Left ventricle myocardium superior (tissue), 1 donor: ENCODE data around the gene VMP1. TPM values are rescaled to one million over a fixed set of nuclear protein-coding genes. Genes with fewer than 3 reads are reported as not detected.
"Not testable (repeated sequence)": the region's sequence is repeated elsewhere in the genome, so short reads cannot be mapped to it uniquely, and the experiment has no call there.

ENCODE experiments used
- ATAC-seq: fragments of 200-7000 bp; cut with Tn5 transposase; one replicate; pipeline ENCODE4 v1.9.1; 2020; ENCODE audit warnings: mild to moderate bottlenecking, moderate library complexity
- DNase-seq: peaks from one replicate; pipeline ENCODE4 v3.0.0-alpha.2; 2020
- intact Hi-C: fragments of 100-400 bp; cut with micrococcal nuclease; formaldehyde crosslinking; loops from one replicate; pipeline ENCODE4 v1.11.0; 2022
- total RNA-seq: library from RNA; stranded (reverse); fragmentation: NEBNext Ultra II Directional; extraction: Animal tissue kit (Norgen Biotek cat#: 25700); gene quantifications from one replicate; pipeline ENCODE4 v1.2.1, GENCODE V29; 2021
- donor health status: DM: no; HTN: yes; CAD: no; lungs with severe emphysema.

Gene VMP1
- total RNA-seq, 1 donor from 2014 or later: 55.9 TPM

- ATAC-seq (no peak), DNase-seq (no peak)
- intact Hi-C loops: no loop called here
Measured at GRCh38 chr17:59848385-59848668, 140.9 kb downstream of the VMP1 start.

- intact Hi-C loops: no loop called here
- peak; percentile 64 for DNase-seq
- ATAC-seq: peak; percentile 32
Measured at GRCh38 chr17:59848778-59849177, 141.3 kb downstream of the VMP1 start.

GRCh38 chr17:59850311-59850710, 142.9 kb downstream of the VMP1 start:
- ATAC-seq, DNase-seq: not testable (repeated sequence)

GRCh38 chr17:59851439-59852375, 144.3 kb downstream of the VMP1 start:
- ATAC-seq (peak; percentile 13), DNase-seq (no peak)
- intact Hi-C loops: no loop called here

More at GRCh38 chr17:59850311-59850710, 142.9 kb downstream of the VMP1 start:
- intact Hi-C loops: not testable (repeated sequence)

GRCh38 chr17:59852847-59853167, 145.4 kb downstream of the VMP1 start:
- DNase-seq, intact Hi-C loops, ATAC-seq: not testable (repeated sequence)

- intact Hi-C loops: no loop called here
- DNase-seq: no peak
- peak; percentile 28 for ATAC-seq
Measured at GRCh38 chr17:59853168-59853918, 145.9 kb downstream of the VMP1 start.

- intact Hi-C loops, ATAC-seq, DNase-seq: not testable (repeated sequence)
Measured at GRCh38 chr17:59853919-59854729, 146.7 kb downstream of the VMP1 start.

- intact Hi-C loops: no loop called here
- ATAC-seq (no peak), DNase-seq (no peak)
Measured at GRCh38 chr17:59856859-59857794, 149.7 kb downstream of the VMP1 start.

GRCh38 chr17:59858167-59858816, 150.8 kb downstream of the VMP1 start:
- intact Hi-C loops: no loop called here
- no peak for ATAC-seq
- DNase-seq: no peak

- ATAC-seq: no peak
- intact Hi-C loops: no loop called here
- no peak for DNase-seq
Measured at GRCh38 chr17:59858932-59859331, 151.5 kb downstream of the VMP1 start.

GRCh38 chr17:59859444-59860025, 152.1 kb downstream of the VMP1 start:
- DNase-seq (no peak), ATAC-seq (peak; percentile 38)
- intact Hi-C loops: no loop called here

GRCh38 chr17:59863616-59864015, 156.2 kb downstream of the VMP1 start:
- DNase-seq: no peak
- peak; percentile 65 for ATAC-seq
- intact Hi-C loops: no loop called here

- intact Hi-C loops: no loop called here
- DNase-seq (no peak), ATAC-seq (no peak)
Measured at GRCh38 chr17:59869941-59870218, 162.4 kb downstream of the VMP1 start.

GRCh38 chr17:59870482-59870881, 163.0 kb downstream of the VMP1 start:
- ATAC-seq (no peak), DNase-seq (no peak)
- intact Hi-C loops: no loop called here

GRCh38 chr17:59872351-59872750, 164.9 kb downstream of the VMP1 start:
- intact Hi-C loops: no loop called here
- ATAC-seq: no peak
- no peak for DNase-seq

GRCh38 chr17:59873414-59873813, 166.0 kb downstream of the VMP1 start:
- intact Hi-C loops, DNase-seq, ATAC-seq: not testable (repeated sequence)

GRCh38 chr17:59874376-59874775, 166.9 kb downstream of the VMP1 start:
- DNase-seq (no peak), ATAC-seq (no peak)
- intact Hi-C loops: no loop called here

GRCh38 chr17:59876107-59876506, 168.7 kb downstream of the VMP1 start:
- no peak for ATAC-seq
- intact Hi-C loops: no loop called here
- no peak for DNase-seq
